ENCODE measurements around the gene SLC10A6.

DNA sequence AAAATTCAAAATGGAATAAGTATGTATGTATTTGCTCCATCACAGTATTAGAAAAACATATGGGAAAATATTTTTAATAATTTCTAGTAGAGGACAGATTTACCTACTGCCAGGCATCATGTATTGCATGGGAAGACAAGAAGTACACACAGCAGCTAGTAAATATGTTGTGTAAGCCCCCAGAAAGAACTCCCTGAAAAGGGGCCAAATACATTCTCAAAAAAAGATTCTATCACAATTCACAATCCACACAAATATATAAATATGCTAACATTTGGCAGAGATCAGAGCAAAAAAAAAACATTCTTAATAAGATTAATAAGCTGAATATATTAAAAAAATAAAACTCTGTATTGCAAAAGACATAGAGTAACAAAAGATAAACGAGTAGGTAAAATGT, 28.0 kb downstream of the SLC10A6 start:
- TF ChIP-seq, protein P1, sequence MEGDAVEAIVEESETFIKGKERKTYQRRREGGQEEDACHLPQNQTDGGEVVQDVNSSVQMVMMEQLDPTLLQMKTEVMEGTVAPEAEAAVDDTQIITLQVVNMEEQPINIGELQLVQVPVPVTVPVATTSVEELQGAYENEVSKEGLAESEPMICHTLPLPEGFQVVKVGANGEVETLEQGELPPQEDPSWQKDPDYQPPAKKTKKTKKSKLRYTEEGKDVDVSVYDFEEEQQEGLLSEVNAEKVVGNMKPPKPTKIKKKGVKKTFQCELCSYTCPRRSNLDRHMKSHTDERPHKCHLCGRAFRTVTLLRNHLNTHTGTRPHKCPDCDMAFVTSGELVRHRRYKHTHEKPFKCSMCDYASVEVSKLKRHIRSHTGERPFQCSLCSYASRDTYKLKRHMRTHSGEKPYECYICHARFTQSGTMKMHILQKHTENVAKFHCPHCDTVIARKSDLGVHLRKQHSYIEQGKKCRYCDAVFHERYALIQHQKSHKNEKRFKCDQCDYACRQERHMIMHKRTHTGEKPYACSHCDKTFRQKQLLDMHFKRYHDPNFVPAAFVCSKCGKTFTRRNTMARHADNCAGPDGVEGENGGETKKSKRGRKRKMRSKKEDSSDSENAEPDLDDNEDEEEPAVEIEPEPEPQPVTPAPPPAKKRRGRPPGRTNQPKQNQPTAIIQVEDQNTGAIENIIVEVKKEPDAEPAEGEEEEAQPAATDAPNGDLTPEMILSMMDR (conservative IDR thresholded peaks at IDR 0.05; ENCODE audit: low read length): no peak
- TF ChIP-seq EZH2phosphoT487 (IDR thresholded peaks at IDR 0.05; ENCODE audit: borderline replicate concordance, low read depth, low read length): no peak

All from OCI-LY7 (cell line).